Stimulated activated CD8-positive, alpha-beta memory T cell treated with anti-CD3 and anti-CD28 coated beads, Interleukin-12 subunit alpha, Interleukin-12 subunit beta, amount 100 ng/mL, for 24 hours (primary cell): ENCODE results near the gene HAVCR1.
"Not testable (repeated sequence)": the region's sequence is repeated elsewhere in the genome, so short reads cannot be mapped to it uniquely, and the experiment has no call there.

Source experiments
- DNase-seq: peaks from one replicate; pipeline ENCODE4 v3.0.0-alpha.2; 2020; ENCODE audit errors: extremely low read depth

The HAVCR1 gene

GRCh38 chr5:157059093-157059539 is at the start of gene HAVCR1:
HAVCR1 (minus strand) TSS chr5:157059116; CDS start chr5:157057943, 1,173 bp downstream.
- DNase-seq, result no peak

DNA sequence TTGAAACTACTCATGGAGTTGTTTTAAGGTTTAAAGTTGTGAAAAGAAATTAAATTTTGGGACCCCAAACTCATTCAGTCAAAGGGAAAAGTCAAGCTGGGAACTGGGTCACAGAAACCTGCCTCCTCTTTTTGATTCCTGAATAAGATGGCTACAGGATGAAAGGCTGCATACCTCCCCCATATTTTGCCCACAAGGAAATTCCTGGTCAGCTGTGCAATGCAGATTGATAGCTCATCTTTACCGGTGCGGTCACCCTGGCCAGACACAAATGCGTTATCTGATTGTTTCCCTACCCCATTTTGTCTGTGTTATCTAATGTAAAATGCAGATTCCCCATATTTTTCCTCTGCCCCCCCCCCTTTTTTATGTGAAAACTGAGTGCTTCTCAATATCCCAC is 48.6 kb upstream of the HAVCR1 start:
- no peak for DNase-seq

DNA sequence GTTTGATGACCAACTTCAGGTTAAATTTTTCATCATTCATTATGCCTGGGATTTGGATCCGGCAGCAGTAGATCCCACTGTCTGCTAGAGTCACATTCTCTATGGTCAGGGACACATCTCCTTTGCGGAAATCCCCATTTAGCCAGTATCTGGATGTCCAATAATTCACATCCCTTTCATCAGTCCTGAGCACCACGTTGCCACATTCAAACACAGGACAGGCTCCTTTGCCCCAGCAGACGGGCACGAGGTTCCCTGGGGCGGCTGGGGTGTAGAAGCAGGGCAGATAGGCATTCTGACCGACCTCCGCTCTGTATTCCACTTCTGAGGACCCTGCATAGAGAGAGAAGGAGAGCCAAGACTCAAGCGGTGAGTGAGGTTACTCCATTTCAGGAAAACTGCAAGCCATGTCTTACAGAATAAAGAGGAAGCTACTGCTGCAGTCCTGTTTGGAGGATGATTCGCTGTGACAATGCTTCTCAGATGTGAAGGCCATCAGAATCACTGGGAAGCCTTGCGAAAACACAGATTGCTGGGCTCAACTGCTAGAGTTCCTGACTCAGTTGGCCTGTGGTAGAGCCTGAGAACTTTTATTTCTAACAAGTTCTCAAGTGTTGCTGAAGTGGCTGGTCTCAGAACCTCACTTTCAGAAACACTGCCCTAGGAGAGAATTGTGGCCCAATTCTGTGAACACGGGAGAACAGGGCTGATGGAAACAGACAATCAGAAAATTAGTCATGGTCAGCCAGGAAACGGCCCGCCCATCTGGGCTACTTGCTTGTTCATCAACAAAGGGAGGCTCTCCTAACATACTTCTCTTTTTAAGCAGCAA is 47.9 kb upstream of the HAVCR1 start:
- no peak for DNase-seq

GRCh38 chr5:157100140-157100679 is 41.3 kb upstream of the HAVCR1 start:
- DNase-seq, result no peak

DNA sequence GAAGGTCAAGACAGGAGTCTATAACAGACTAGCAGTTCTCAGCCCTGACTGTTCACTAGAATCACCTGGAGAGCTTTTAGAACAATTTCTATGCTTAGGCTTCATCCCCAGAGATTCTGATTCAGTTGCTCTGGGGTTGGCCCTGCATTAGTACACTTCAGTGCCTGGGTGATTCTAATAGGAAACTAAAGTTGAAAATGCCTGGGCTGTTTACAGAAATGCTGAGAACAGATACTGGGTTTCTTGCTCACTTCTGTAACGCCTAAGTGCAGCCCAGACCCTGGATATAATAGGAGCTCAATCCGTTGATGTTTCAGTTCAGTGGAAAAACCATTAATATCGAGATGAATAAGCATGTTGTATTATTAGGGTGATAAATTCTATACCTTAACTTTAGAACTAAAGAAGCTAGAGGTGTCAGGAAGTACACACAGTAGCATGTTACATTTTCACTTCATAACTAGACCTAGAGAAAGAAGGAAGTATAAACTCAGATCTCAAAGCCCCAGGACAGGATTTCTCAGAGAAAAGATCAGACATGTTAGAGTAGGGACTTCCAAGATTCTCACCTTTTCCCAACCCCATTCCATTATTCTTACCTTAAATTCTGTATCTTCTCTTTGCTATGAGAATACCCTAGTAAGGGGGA is 29.6 kb upstream of the HAVCR1 start:
- DNase-seq, result no peak

- no peak for DNase-seq
Measured at GRCh38 chr5:157086751-157087359, 27.9 kb upstream of the HAVCR1 start.

DNA sequence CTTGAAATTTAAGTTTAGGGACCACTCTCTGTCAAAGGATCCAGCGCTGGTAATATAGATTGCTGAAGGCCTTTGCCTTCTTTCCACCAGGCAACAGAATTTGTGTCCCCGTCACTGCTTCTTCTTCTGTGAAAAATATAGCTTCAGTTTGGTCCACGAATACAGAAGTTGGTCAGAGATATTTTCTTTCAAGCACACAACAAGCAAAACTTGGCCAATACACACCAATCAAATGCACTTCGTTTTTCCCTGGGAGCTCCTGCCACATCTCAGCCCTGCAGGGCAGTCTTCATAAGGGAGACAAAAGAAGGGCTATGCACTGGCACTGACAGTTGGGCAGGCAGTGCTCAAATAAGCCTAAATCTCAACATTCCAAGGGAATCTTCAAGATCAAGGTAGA is 27.0 kb upstream of the HAVCR1 start:
- DNase-seq, result no peak

GRCh38 chr5:157080286-157080685 is 21.4 kb upstream of the HAVCR1 start:
- DNase-seq, result no peak

DNA sequence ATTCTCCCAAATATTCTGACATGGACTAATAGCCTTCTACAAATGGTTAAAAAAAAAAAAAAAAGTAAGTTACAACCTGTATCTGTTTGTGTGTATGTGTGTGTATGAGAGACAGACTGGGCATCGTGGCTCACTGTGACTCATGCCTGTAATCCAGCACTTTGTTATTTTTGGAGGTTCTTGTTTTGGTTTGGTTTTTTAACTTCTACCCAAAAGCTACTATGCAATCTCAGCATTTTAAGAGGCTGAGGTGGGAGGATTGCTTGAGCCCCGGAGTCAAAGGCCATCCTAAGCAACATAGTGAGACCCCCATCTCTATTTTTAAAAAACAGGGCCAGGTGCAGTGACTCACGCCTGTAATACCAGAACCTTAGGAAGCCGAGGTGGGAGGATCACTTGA is 17.6 kb upstream of the HAVCR1 start:
- DNase-seq, result no peak

DNA sequence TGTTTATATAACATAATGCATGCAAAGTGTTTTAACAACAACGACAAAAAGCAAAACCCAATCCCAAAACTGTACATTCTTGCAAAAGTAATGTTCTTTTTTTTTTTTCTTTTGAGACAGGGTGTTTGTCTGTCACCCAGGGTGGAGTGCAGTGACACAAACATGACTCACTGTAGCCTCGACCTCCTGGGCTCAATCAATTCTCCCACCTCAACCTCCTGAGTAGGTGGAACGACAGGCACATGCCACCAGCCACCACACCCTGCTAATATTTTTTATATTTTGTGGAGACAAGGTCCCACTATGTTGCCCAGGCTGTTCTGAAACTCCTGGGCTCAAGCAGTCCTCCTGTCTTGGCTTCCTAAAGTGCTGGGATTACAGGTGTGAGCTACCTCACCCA is 13.6 kb upstream of the HAVCR1 start:
- no peak for DNase-seq

DNA sequence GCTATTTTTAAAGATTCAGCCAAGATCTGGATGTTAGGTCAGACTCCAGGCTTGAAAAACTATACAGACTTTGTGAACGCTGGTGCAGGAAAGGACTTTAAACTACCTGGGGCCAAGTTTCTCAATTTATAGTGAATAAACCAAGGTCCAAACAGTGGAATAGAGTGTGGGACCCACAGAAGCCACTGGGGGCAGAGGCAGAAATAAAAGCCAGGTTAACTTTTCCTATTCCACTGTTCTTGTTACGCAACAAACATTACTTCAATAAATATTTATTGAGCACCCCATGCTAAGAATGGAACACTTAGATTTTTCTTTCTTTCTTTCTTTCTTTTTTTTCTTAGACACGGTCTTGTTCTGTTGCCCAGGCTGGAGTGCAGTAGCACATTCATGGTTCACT is 11.0 kb upstream of the HAVCR1 start:
- DNase-seq, result no peak

- DNase-seq, result no peak
Measured at GRCh38 chr5:157068785-157069184, 9.9 kb upstream of the HAVCR1 start.

- DNase-seq, result no peak
Measured at GRCh38 chr5:157068339-157068738, 9.4 kb upstream of the HAVCR1 start.

GRCh38 chr5:157067005-157067404 is 8.1 kb upstream of the HAVCR1 start:
- no peak for DNase-seq

DNA sequence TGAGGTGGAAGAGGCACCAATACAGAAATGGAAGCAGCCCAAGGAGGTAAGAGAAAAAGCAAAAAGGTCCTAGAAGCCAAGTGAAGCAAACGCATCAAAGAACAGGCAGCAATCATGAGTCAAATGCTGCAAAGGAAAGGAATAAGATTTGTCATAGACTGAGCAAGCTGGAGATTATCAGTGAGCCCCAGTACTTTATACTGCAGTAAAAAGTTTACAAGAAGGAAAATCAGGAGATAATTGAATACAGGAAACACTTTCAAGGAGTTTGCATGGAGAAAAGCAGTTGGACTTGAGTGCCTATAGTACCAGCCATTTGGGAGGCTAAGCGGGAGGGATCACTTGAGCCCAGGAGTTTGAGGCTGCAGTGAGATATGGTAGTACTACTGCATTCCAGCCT is 7.2 kb upstream of the HAVCR1 start:
- DNase-seq, result no peak

- DNase-seq, result no peak
Measured at GRCh38 chr5:157063776-157064430, 5.0 kb upstream of the HAVCR1 start.

DNA sequence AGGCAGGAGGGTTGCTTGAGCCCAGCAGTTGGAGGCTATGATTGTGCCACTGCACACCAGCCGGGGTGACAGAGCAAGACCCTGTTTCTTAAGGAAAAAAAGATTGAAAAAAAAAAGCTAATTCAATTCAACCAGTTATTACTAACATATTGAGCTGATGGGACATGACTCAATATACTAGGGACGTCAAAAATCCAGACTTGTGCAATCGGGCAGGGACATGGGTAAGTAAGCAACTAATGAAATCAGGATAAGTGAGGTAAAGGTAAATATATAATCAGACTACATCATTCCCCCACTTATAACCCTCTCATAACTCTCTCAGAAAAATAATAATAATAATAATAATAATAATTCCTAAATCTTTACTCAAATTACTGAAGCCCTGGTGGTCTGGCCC is 975 bp upstream of the HAVCR1 start:
- DNase-seq, result no peak

DNA sequence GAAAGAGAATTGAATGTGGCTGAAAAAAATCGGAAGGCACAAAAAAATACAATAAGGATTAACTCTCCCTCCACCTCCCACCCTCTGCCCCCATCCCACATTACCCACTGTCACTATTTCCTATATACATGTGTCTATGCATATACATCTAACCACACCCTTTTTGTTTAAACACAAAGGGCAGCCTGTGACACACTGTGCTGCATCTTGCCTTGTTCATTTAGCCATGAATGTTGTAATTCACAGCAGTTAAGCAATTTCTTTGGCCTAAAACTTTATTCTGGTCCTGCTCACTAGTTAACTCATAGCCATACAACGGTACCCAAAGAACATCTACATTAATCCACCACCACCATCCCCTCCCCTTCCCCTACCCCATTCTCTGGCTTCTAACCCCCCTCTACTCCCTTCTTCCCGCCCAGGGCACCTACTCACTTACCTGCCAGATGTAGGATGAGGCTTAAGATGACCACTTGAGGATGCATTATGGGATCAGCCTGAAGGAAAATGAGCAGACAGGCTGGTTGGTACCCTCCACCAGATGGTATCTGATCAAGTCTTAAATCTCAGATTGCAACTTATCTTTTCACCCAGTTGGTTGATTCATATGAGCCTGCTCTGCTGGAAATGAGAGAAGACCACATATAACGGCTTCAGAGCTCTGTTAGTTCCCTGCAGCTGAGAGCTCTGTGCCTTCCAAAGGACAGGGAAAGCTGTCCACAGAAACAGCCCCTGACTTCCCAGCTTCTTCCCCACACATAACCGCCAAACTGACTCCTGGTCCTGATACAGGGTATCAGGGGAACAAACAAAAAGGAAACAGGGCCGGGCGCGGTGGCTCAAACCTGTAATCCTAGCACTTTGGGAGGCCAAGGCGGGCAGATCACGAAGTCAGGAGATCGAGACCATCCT is 1.2 kb downstream of the HAVCR1 start:
- no peak for DNase-seq

DNA sequence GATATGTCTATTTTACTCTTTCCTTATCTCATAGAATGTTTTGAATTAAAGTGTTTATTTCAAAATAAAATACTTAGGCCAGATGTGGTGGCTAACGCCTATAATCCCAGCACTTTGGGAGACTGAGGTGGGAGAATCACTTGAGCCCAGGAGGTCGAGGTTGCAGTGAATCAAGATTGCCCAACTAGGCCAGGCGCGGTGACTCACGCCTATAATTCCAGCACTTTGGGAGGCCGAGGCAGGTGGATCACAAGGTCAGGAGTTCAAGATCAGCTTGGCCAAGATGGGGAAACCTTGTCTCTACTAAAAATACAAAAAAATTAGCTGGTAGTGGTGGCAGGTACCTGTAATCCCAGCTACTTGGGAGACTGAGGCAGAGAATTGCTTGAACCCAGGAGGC is 2.1 kb downstream of the HAVCR1 start:
- DNase-seq, result not testable (repeated sequence)

DNA sequence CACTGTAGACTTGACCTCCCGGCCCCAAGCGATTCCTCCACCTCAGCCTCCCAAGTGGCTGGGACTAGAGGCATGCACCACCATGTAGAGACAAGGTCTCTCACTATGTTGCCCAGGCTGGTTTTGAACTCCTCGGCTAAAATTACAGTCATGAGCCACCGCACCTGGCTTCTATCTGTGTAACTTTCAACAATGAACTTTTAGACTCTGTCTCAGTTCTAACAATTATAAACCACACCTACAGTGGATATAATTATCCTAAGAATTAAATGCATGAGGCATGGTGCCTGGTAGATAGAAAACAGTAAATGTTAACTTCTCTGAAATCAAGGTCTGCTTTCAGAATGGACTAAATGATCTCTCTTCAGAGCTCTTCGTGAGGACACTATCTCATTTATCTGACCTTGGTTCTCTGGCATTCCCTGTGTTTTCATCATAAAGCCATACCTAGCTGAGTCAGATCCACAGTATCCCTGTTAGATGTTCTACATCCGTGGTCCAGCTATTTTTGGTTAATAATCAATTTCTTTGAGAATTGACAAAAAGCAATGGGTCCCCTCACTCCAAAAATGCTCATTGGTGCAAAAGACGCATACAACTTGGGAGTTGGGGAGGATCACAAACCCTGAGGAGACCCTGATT is 7.2 kb downstream of the HAVCR1 start:
- no peak for DNase-seq

DNA sequence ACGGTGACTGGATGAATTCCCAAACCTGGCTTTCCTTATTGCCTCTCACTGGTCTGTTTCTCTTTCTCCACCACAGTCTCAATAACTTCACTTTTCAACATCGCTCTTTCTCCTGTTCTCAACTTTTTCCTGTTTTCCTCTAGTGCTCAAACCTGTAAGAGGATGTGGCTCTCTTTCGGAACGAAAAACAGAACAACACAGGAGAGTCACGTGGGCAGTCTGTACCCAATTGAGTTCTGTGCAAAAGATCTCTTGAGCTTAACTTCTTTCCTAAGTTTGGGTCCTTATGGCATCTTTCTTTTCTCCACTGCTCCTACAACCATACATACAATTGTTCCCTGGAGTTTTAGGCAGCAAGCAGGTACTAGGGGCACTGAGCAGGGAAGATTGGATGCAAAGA is 8.9 kb downstream of the HAVCR1 start:
- DNase-seq, result no peak
